ENCODE measurements around the gene PTGDR.

Gene PTGDR

DNA sequence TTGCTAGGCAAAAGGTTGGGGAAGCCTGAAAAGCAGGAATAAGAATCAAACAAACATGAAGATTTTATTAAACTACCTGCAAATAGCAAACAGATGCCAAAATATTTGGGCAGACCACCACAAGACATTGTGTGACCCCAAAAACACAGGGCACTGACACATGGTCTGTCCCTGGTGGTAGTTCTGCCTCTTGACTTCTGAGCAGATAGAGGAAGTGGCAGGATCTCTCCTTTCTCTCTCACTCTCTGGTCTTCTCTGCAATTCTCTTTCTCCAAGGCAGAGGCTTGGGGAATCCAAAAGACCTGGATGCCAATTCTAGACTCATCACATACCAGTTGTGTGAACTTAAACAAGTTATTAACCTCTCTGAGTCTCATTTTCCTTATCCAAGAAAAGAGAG is 4.3 kb upstream of the PTGDR start:
- no peak for DNase-seq (ENCODE audit: low spot score)

DNA sequence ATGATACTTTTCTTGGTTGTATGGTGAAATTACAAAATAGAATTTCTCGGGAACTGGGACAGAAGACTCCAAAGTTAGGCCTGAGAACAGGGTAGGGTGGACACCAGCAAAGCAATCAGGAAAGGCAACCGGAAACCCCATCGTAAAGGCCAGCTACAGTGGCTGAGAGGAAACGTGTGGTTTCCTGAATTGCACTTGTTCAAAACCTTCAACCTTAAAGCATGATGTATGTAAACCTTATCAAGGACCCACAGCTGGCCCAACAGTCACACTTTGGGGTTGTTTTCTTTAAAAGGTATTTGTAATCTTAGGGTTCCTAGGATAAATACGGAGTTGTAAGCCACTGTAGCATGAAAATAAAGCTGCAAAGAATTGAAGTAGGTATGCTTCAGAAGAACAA is 2.2 kb upstream of the PTGDR start:
- no peak for DNase-seq (ENCODE audit: low spot score)

DNA sequence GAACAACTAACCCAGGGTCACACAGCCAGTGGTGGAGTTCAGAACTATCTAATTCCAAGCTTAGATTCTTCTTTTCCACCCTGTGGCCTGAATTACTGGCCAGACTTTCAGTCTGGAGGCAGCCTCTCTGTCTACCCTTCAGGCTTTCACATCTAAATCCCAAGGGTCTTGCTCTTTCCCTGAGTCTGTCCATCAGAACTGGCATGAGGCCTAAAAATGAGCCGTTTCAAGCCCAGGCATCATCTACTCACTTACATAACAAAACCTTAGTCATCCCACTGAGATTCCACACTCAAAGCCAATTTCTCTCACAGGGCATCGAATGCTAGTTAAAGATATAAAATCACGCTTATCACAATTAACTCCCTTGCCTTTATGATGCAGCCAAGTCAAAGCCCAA is 1.3 kb upstream of the PTGDR start:
- peak; percentile 82 for DNase-seq (ENCODE audit: low spot score)

DNA sequence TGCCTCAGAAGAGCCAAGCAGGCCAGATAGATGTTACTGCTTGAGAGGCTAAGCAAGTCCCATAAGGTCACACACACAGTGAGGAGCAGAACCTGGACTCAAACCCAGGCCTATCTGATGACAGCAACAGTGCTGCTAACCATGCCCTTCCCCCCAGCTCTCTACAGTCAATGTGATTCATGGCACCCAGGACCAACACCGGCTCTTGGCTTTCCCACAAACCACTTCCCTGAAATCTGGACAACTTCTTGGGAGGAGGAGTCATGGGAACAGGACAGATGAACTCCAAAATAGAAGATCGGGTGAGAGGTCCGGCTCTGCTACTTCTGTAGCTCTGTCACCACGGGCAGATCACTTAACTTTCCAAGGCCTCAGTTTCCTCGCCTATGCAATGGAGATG is 716 bp upstream of the PTGDR start:
- DNase-seq (ENCODE audit: low spot score), result peak; percentile 45

DNA sequence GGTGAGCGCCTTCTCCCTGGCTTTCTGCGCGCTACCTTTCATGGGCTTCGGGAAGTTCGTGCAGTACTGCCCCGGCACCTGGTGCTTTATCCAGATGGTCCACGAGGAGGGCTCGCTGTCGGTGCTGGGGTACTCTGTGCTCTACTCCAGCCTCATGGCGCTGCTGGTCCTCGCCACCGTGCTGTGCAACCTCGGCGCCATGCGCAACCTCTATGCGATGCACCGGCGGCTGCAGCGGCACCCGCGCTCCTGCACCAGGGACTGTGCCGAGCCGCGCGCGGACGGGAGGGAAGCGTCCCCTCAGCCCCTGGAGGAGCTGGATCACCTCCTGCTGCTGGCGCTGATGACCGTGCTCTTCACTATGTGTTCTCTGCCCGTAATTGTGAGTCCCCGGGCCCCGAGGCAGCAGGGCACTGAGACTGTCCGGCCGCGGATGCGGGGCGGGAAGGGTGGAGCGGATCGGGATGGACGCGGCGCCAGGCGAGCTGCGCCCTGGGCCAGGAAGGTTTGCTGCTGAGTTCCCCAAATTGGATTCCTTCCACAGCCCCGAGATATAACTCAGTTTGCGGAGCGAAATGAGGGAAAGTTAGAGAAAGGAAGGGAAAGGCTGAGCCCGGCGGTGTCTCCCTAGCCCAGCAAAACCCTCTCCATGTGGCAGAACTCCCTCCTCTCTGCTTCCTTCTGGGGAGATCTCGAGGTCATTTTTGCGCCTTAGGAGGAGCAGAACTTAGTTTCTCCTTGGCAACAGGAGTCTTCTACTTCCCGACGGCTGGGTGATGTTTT is 972 bp downstream of the PTGDR start:
- DNase-seq (ENCODE audit: low spot score), result peak; percentile 40

DNA sequence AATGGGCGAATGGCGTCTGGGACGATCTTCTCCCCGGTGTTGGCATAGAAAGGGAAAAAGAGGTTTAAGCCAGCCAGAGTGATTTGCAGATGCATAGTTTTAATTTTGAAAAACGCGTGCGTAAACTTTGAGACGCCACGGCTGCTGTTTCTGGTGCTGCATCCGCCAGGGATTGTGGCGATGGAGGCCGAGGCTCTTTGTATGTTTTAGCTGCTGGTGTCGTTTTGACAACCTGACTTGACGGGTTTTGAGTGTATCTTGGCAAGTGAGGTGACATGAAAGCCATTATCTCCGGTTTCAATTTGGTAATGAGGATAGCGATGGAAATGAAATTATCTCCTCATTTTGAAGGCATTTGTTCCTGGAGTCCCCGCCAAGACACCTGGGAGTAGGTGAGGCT is 1.6 kb downstream of the PTGDR start:
- DNase-seq (ENCODE audit: low spot score), result no peak

DNA sequence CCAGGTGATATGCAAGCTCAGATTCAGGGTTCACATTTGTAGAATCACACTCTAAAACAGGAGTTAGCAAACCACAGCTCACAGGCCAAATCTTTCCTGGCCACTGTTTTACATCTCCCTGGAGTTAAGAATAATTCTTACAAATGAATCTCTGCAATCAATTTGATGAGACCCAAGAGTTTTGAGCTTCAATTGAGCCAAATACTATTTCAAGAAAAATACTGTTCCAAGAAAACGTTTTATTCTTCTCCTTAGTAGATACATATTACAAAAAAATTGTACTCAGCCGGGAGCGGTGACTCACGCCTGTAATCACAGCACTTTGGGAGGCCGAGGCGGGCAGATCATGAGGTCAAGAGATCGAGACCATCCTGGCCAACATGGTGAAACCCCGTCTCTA is 2.5 kb downstream of the PTGDR start:
- no peak for DNase-seq (ENCODE audit: low spot score)

DNA sequence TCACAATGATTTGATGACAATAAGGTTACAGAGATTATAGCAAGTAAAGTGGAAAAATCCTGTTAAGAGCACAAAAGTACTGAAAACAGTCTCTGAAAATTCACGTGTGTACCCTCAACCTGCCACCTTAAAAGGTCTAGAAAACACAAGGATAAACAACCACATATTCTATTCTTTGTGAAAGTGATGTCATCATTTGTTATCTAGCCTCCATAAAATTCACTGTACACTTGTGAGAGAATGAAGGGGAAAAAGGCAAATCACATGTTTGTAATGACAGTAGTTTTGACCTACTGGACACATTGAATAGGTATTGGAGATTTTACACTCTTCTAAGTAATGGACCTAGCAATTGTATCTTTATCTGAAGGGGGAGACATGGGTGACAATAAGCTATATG is 4.0 kb downstream of the PTGDR start:
- DNase-seq (ENCODE audit: low spot score), result no peak

DNA sequence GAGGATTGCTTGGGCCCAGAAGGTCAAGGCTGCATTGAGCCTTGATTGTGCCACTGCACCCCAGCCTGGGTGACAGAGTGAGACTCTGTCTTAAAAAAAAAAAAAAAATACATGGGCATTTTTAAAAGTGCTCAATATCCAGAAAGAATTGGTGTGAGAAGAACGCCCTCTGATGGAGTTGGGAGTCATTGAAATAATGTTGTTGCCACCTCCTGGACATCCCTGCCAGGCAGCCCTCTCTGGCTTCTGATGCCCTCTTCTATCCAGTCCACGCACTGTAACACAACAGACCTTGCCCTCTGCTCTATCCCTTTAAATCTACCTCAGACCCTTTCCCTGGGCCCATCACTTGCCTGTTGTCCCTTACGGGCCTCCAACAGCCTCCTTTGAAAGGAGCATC is 4.9 kb downstream of the PTGDR start:
- peak; percentile 67 for DNase-seq (ENCODE audit: low spot score)

DNA sequence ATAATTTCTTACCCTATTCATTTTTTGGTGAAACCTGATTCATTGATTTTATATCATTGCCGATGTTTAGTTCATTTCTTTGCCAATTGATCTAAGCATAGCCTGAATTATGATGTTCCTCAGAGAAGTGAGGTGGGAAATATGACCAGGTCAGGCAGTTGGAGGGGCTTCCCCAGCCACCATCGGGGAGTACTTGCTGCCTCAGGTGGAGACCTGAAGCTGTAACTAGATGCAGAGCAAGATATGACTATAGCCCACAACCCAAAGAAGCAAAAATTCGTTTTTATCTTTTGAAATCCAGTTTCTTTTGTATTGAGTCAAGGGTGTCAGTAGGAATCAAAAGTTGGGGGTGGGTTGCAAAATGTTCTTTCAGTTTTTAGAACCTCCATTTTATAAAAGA is 7.9 kb downstream of the PTGDR start:
- no peak for DNase-seq (ENCODE audit: low spot score)

DNA sequence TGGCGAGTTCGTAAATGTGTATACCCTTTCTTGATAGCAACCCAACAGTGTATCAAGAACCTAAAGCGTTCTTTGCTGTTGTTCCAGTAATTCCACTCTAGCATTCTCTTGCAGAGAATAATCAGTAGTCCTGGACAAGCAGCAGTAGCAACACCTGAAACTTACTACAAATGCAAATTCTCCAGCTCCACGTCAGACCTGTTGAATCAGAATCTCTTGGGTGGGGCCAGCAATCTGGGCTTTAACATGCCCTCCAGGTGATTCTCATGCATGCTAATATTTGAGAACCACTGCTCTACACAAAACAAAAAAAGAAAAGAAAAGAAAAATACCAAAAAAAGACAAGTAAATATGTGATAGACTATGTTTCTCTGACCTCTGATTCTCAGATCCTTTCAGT is 10.1 kb downstream of the PTGDR start:
- no peak for DNase-seq (ENCODE audit: low spot score)

DNA sequence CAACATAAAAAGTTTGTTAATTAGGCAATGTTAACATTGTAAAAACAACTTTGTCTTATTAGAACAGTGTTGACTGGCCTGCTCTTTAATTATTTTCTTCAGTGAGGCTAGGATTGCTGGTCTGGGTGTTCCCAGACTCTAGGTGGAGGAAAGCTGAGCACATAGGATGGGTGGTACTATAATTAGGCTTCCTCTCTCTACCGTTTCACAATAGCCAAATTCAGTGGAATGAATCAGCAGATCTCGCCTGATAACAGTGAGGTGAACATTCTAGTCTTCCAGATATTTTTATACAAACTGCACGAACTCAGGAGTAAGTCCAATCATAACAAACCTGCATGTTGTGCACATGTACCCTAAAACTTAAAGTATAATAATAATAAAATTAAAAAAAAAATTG is 11.9 kb downstream of the PTGDR start:
- peak; percentile 59 for DNase-seq (ENCODE audit: low spot score)

DNA sequence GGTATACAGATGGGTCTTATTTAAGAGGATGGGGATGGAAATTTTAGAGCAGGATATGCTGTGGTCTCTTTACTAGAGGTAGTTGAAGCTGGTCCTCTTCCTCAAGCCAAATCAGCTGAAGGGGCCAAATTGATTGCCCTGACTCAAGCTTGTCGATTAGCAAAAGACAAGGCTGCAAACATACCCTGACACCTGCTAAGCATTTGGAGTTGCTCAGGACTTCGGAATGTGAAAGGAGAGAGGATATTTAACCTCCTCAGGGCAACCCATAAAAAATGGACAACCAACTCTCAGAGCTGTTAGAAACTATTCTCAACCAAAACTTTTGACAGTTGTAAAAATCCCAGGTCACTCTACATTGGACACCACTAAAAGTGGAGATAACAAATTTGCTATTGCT is 15.6 kb downstream of the PTGDR start:
- no peak for DNase-seq (ENCODE audit: low spot score)

DNA sequence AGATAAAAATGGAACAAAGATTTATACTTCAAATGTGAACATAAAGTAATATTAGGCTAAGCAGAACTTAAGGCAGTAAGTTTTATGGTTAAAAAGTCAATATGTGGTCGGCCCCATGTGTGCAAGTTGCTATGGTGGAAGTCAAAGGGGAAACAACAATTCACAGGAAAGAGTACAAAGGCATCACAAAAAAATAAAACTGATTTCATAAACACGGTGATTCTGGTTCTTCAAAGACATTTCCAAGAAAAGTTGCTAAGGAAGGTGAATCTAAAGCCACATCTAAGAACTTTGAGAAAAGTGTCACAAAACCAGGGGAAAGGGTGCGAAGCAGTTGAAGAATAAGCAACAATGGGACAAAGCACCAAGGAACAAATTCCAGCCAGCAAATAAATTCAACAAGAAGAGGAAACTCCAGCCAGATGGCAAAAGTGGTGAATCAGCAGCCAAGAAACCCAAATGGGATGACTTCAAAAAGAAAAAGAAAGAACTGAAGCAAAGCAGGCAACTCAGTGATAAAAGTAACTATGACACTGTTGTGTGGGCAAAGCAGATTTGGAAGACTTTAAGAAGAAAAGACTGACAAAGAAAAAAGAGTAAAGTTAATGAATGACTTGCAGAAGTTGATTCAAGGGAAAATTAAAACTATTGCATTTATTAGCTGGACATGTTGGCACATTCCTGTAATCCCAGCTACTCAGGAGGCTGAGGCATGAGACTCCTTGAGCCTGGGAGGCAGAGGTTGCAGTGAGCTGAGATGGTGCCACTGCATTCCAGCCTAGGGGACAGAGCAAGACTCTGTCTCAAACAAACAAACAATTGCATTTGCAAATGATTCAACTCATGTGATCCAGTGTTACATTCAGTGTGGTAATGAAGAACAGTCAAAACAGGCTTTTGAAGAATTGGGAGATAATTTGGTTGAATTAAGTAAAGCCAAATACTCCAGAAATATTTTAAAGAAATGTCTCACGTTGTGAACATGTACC is 19.5 kb downstream of the PTGDR start:
- DNase-seq (ENCODE audit: low spot score), result peak; percentile 23

DNA sequence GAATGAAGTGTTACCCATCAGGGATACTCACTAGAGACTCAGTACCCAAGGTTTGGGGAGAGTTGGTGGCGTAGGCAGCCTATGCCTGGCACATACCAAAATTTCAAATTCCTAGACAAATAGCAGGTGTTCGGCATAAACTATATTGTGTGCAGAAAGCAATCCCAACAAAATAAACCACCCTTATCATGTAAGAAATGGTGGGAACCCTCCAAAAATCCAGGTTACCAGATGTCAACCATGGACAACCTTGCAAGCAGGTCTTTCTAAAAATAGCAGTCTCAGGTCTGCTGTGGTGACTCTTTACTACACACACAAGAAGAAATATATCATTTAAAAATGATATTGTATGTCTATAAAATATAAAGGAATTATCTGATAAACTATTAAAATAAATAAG is 28.9 kb downstream of the PTGDR start:
- no peak for DNase-seq (ENCODE audit: low spot score)

DNA sequence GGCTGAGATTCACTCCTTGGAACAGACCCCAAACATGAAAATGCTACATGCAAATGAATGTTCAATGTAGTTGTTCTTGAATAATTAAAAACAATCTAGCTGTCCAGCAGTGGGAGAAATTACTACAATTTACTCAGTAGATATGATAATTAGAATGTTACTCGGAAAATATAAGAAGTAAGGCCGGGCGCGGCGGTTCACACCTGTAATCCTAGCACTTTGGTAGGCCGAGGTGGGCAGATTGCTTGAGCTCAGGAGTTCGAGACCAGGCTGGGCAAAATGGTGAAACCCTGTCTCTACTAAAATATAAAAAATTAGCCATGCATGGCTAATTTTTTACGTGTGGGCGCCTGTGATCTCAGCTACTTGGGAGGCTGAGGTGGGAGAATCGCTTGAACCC is 31.3 kb downstream of the PTGDR start:
- no peak for DNase-seq (ENCODE audit: low spot score)

DNA sequence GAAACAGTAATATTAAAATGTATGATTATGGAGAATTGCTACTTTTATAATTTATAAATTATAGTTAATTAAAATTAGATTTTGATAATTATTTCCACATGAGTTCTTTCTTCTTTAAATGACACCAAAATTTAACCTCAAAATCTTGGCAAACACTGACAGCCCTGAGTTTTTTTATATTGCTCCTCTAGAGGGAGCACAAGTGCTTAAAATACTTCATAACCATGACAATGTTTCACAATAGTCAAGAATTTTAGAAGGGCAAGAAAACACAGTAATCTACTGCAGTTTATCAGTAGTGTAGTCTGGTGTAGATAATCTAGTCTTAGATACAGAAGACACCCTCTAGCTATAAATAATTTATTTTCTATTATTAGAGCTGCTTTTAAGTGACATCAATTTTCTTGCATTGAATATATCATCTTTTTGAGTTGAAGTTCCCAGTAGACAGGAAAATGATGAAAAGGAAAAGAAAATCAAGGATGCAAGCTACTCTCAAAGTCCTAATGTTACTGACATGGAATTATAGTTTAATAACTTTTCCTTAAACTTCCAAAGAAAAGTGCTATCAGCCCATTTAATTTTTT is 32.3 kb downstream of the PTGDR start:
- peak; percentile 67 for DNase-seq (ENCODE audit: low spot score)

DNA sequence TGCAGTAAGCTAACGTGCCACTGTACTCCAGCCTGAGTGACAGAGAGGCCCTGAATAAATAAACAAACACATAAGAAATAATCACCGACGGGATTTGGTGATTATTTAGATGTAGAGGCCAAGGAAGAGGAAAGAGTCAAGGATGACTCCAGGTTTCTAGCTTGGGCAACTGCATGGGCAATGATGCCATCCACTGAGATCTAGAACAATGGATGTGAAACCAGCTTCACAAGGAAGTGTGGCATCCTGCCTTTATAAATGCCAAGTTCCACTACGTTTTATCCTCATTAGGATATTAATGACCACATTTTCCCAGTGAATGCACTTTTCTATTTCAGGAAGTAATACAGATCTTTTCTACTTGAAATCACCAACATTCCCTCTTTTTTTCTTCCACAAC is 35.7 kb downstream of the PTGDR start:
- DNase-seq (ENCODE audit: low spot score), result no peak

DNA sequence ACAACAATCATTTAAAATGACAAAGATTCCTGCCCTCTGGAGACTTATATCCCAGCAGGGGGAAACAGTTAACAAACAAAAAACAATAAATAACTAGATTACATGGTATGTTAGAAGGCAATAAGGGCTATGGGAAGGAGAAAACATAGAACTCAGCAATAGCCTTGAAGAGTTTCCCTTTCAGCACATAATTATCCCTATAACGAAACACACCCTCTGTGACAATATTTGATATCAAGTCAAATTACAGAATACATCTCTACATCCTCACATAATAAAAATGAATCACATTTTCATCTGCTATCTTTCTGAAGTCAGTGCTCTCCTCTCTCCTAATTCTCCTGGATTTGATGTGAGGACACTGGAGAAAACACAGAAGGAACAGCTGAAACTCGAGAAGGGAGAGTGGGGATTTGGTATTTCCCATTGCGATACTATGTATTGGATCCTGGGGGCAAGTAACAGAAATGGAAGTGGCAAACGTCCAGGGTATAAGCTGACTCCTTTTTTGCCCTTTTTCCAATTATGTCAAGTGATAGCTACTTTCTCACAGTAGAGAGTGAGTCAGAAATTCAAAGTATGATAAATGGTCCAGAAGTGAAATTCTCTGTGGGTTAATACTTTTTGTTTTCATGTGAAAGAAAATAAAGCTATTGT is 36.9 kb downstream of the PTGDR start:
- no peak for DNase-seq (ENCODE audit: low spot score)

DNA sequence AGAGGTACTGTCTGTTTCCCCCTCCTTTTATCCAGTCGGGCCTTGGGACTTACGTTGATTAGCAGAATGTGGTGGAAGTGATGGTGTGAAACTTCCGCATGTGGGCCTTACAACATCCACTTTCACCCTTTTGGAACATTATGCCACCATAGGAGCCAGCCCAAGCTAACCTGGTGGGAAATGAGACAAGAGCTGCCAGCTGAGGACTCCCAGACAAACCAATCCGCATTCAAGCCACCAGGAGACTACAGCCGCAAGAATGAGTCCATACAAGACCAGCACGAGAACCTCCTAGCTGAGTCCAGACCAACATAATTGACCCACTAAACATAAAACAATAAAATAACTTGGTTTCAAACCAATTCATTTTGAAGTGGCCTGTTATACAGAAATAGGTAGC is 37.5 kb downstream of the PTGDR start:
- no peak for DNase-seq (ENCODE audit: low spot score)

DNA sequence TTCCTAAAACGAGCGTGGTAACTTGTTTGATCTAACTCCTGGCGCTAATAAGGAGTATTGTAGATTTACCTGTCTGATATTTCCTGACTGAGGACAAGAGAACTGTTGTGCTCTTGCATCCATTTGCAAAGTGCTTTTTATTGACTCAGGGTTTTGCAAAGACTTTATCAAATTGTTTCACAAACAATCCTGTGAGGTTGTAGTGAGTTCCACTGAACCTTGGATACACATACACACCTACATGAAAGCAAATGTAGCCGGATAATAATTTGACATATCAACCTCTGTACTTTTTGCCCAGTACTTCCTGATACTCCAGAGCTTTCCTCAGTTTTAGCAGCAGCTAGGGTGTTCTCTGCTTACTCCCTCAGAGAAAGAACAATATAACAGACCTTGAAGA is 39.9 kb downstream of the PTGDR start:
- no peak for DNase-seq (ENCODE audit: low spot score)

DNA sequence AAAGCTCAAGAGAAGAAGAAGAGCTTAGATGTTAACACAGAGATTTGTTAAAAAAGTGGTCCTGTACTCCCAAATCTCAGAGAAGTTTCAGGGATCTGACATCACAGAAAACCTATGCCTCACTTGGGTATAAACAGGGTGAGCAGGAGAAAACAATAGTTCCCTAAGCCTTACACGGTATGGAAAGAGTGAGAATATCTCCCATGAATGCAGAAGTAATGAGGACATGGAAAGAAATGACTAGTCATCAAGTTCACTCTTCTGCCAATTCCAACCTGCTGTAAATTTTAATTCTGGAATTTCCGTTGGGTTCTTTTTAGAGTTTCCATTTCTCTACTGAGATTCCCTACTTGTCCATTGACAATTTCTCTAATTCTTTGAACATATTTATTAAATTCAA is 40.4 kb downstream of the PTGDR start:
- DNase-seq (ENCODE audit: low spot score), result no peak

Data from AG20443 (cell line).